GM12878 (cell line): ENCODE results near the gene GRIA4. TPM values are rescaled to one million over a fixed set of nuclear protein-coding genes. Genes with fewer than 3 reads are reported as not detected.

ENCODE experiments used
- ATAC-seq: fragments of 200-7000 bp; cut with Tn5 transposase; 3 replicates; pipeline ENCODE4 v1.9.1; 2020; ENCODE audit warnings: mild to moderate bottlenecking, moderate library complexity
- BruUV-seq: library from RNA; stranded (reverse); fragments of 400-500 nt; replicated peaks from 2 replicates; lab custom pipeline; 2021; lab: Mats Ljungman, UMichigan
- CTCF ChIA-PET: fragments of 300-600 bp; sonication (Branson Sonifier 250); formaldehyde crosslinking; extraction: SDS; loops from one replicate; lab custom pipeline; 2021; ENCODE audit warnings: inconsistent platforms; lab: Yijun Ruan, JAX
- POLR2A ChIA-PET: fragments of 350-600 bp; formaldehyde crosslinking; extraction: SDS; loops from one replicate; lab custom pipeline; 2021; ENCODE audit warnings: inconsistent platforms; lab: Charles Lee
- RAD21 ChIA-PET: fragments of 300-600 bp; sonication (Branson Sonifier 250); formaldehyde crosslinking; loops from one replicate; lab custom pipeline; 2023; ENCODE audit warnings: antibody characterized with exemption; ENCODE audit not compliant: unreplicated experiment; lab: Charles Lee
- SMC1A ChIA-PET: fragments of 300-600 bp; sonication (Branson Sonifier 250); formaldehyde crosslinking; loops from one replicate; lab custom pipeline; 2023; ENCODE audit not compliant: unreplicated experiment, uncharacterized antibody; lab: Charles Lee
- DNase-seq: peaks from one replicate; pipeline ENCODE4 v3.0.0-alpha.2; 2011; ENCODE audit warnings: low read depth, low spot score
- FAIRE-seq: peaks from 3 replicates; lab custom pipeline; 2011; peaks lifted over from hg19 to GRCh38; lab: Jason Lieb, UNC
- H2AFZ ChIP-seq: 2 replicates; pipeline ENCODE4 v1.6.0; 2011; ENCODE audit warnings: low read depth, low read length, control low read depth; ENCODE audit not compliant: control insufficient read depth
- H3K27ac ChIP-seq: 2 replicates; pipeline ENCODE4 v1.5.1; 2011; ENCODE audit warnings: control low read depth; ENCODE audit not compliant: control insufficient read depth, insufficient read depth
- H3K27me3 ChIP-seq, 2 experiments: replicated peaks in 1 of 2; 2 replicates each; pipeline versions ENCODE4 v1.6.0 to v1.6.1; 2011; ENCODE audit warnings: low read length in 1 of 2; ENCODE audit not compliant: control insufficient read depth in 2 of 2, insufficient read depth in 2 of 2
- H3K36me3 ChIP-seq, 2 experiments: 2 replicates each; pipeline ENCODE4 v1.5.1; 2011; ENCODE audit warnings: low read length in 1 of 2; ENCODE audit not compliant: control insufficient read depth in 2 of 2, insufficient read depth in 2 of 2
- H3K4me1 ChIP-seq: 2 replicates; pipeline ENCODE4 v1.6.1; 2011; ENCODE audit warnings: mild to moderate bottlenecking, low read length, moderate library complexity, mixed read lengths; ENCODE audit not compliant: control insufficient read depth, insufficient read depth
- H3K4me2 ChIP-seq: 2 replicates; pipeline ENCODE4 v1.6.0; 2011; ENCODE audit warnings: control low read depth; ENCODE audit not compliant: control insufficient read depth, insufficient read depth
- H3K4me3 ChIP-seq: fragments of 200-600 bp; sonication (generic); 2 replicates; pipeline ENCODE4 v1.5.1; 2016
- H3K79me2 ChIP-seq: 2 replicates; pipeline ENCODE4 v1.6.0; 2011; ENCODE audit warnings: low read length; ENCODE audit not compliant: control insufficient read depth, insufficient read depth
- H3K9ac ChIP-seq: 2 replicates; pipeline ENCODE4 v1.8.0; 2011; ENCODE audit warnings: low read length, control low read depth, mixed read lengths; ENCODE audit not compliant: control insufficient read depth, insufficient read depth
- H3K9me3 ChIP-seq: replicated peaks from 3 replicates; pipeline ENCODE4 v1.5.1; 2011; ENCODE audit warnings: mild to moderate bottlenecking, low read length; ENCODE audit not compliant: control insufficient read depth, insufficient read depth
- H4K20me1 ChIP-seq: 2 replicates; pipeline ENCODE4 v1.6.0; 2011; ENCODE audit not compliant: control insufficient read depth, insufficient read depth
- BMI1 ChIP-seq: fragments of 450-650 bp; IDR thresholded peaks from 2 replicates; pipeline ENCODE4 v1.6.1; 2016; ENCODE audit warnings: mild to moderate bottlenecking, moderate library complexity, borderline replicate concordance
- EP300 ChIP-seq, 2 experiments: fragments of 150-350 bp in 1 of 2; IDR thresholded peaks; 2 replicates each; pipeline ENCODE4 v1.6.1; 2011 to 2012; ENCODE audit warnings: low read depth in 2 of 2, low read length in 2 of 2, borderline replicate concordance in 1 of 2, improper control_type of control experiment in 1 of 2, inconsistent platforms in 1 of 2; ENCODE audit not compliant: control insufficient read depth in 1 of 2
- ETV6 ChIP-seq, 2 experiments: fragments of 450-650 bp in 1 of 2; IDR thresholded peaks in 1 of 2; conservative IDR thresholded peaks in 1 of 2; 2 replicates each; pipeline ENCODE4 v1.6.1; 2014; ENCODE audit warnings: antibody characterized with exemption in 1 of 2, borderline replicate concordance in 1 of 2, low read depth in 1 of 2, mild to moderate bottlenecking in 1 of 2, moderate library complexity in 1 of 2
- FOXK2 ChIP-seq: fragments of 450-650 bp; IDR thresholded peaks from 2 replicates; pipeline ENCODE4 v1.6.1; 2017; ENCODE audit warnings: mild to moderate bottlenecking, moderate library complexity
- KDM1A ChIP-seq: fragments of 200-600 bp; sonication (generic); IDR thresholded peaks from 2 replicates; pipeline ENCODE4 v1.6.1; 2016; ENCODE audit warnings: borderline replicate concordance
- MEF2B ChIP-seq: fragments of 450-650 bp; IDR thresholded peaks from 2 replicates; pipeline ENCODE4 v1.6.1; 2018; ENCODE audit warnings: mild to moderate bottlenecking, moderate library complexity; ENCODE audit not compliant: partially characterized antibody, poor library complexity, severe bottlenecking
- MTA3 ChIP-seq: IDR thresholded peaks from 2 replicates; pipeline ENCODE4 v1.6.1; 2012; ENCODE audit warnings: low read length, inconsistent platforms, borderline replicate concordance
- NRF1 ChIP-seq: conservative IDR thresholded peaks from 2 replicates; pipeline ENCODE4 v1.6.1; 2011; ENCODE audit warnings: mild to moderate bottlenecking, low read depth, low read length, improper control_type of control experiment
- RB1 ChIP-seq: fragments of 450-650 bp; formaldehyde crosslinking; IDR thresholded peaks from 2 replicates; pipeline ENCODE4 v1.6.1; 2017; ENCODE audit warnings: mild to moderate bottlenecking, borderline replicate concordance
- REST ChIP-seq: IDR thresholded peaks from 2 replicates; pipeline ENCODE4 v1.6.1; 2012; ENCODE audit warnings: mild to moderate bottlenecking, low read depth, low read length
- SMARCA5 ChIP-seq: fragments of 450-650 bp; IDR thresholded peaks from 2 replicates; pipeline ENCODE4 v1.6.1; 2017; ENCODE audit warnings: mild to moderate bottlenecking
- TCF12 ChIP-seq: IDR thresholded peaks from 2 replicates; pipeline ENCODE4 v1.6.1; 2011; ENCODE audit warnings: low read depth, mild to moderate bottlenecking, low read length
- ZNF384 ChIP-seq: IDR thresholded peaks from 2 replicates; pipeline ENCODE4 v1.6.1; 2012; ENCODE audit warnings: low read depth, mild to moderate bottlenecking, low read length, improper control_type of control experiment, borderline replicate concordance
- WGBS: methylation state at CpG from one replicate; pipeline ENCODE4 v1.1.6; 2016; ENCODE audit warnings: low lambda C conversion rate; ENCODE audit not compliant: insufficient replicate concordance, insufficient coverage; ENCODE audit errors: missing lambda C conversion rate; 5-methylcytosine and 5-hydroxymethylcytosine counted together
- in situ Hi-C: fragments of 300-500 bp; cut with MboI; formaldehyde crosslinking; loops from 9 replicates; pipeline ENCODE4 v1.14.3; 2018; ENCODE audit warnings: mixed read lengths
- intact Hi-C: fragments of 100-400 bp; cut with micrococcal nuclease; formaldehyde crosslinking; loops from one replicate; pipeline ENCODE4 v1.14.2; 2022; ENCODE audit not compliant: unreplicated experiment
- polyA plus RNA-seq, 11 experiments: library from polyadenylated mRNA; depleted of rRNA in 4 of 11; unstranded in 6 of 11; stranded (reverse) in 5 of 11; fragments of >200 nt; fragmentation: Nextera tagmentation in 4 of 11; fragmentation: Illumina TruSeq in 1 of 11; extraction: Ambion mirVana in 4 of 11; extraction: Trizol in 1 of 11; gene quantifications; 1 replicate in 1 of 11; 2 replicates in 10 of 11; pipeline versions ENCODE4 v1.2.1 to v1.2.3, GENCODE V29; 2011 to 2016; ENCODE audit warnings: inconsistent platforms in 2 of 11, missing spikeins in 2 of 11, low read depth in 1 of 11
- total RNA-seq, 4 experiments: library from RNA; depleted of rRNA in 3 of 4; stranded (reverse); fragments of >200 nt in 3 of 4; fragmentation: Illumina TruSeq in 1 of 4; extraction: Trizol in 1 of 4; gene quantifications; 2 replicates each; pipeline versions ENCODE4 v1.2.1 to v1.2.3, GENCODE V29; 2013 to 2021
- TF ChIP-seq, protein P1 (sequence below): fragments of 450-650 bp; formaldehyde crosslinking; IDR thresholded peaks from 2 replicates; pipeline ENCODE4 v1.4.0; 2020; ENCODE audit warnings: mild to moderate bottlenecking, moderate library complexity
- TF ChIP-seq, protein P2 (sequence below): IDR thresholded peaks from 2 replicates; pipeline ENCODE4 v1.6.1; 2011; ENCODE audit warnings: borderline replicate concordance, low read depth, mild to moderate bottlenecking, moderate library complexity, mixed read lengths, low read length; ENCODE audit not compliant: insufficient read depth; ENCODE audit errors: extremely low read length

GRIA4 gene
- total and polyA plus RNA-seq, 10 of the 15 experiments (the other 5 are each of a cell fraction or from before 2014, with no cell fraction given): 0.04 TPM; not detected in 9

DNA sequence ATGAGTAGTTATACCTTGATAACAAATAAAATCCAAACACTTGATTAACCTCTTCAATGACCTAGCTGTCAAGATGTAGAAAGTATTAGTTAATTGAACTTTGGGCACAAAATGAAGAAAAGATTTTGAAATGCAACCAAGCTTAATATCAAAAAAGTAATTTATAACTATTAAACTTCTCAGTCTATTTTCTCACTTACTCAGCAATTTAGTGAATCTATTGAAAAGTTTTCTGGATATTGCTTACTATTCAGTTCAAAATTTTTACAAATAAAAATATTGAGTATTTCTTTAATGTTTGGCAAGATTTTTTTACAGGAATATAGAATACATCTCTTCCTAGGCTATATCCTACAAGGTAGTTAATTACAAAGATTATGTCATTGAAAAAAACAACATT lies 192.5 kb downstream of the GRIA4 start (continued):
- TF ChIP-seq, protein P1, sequence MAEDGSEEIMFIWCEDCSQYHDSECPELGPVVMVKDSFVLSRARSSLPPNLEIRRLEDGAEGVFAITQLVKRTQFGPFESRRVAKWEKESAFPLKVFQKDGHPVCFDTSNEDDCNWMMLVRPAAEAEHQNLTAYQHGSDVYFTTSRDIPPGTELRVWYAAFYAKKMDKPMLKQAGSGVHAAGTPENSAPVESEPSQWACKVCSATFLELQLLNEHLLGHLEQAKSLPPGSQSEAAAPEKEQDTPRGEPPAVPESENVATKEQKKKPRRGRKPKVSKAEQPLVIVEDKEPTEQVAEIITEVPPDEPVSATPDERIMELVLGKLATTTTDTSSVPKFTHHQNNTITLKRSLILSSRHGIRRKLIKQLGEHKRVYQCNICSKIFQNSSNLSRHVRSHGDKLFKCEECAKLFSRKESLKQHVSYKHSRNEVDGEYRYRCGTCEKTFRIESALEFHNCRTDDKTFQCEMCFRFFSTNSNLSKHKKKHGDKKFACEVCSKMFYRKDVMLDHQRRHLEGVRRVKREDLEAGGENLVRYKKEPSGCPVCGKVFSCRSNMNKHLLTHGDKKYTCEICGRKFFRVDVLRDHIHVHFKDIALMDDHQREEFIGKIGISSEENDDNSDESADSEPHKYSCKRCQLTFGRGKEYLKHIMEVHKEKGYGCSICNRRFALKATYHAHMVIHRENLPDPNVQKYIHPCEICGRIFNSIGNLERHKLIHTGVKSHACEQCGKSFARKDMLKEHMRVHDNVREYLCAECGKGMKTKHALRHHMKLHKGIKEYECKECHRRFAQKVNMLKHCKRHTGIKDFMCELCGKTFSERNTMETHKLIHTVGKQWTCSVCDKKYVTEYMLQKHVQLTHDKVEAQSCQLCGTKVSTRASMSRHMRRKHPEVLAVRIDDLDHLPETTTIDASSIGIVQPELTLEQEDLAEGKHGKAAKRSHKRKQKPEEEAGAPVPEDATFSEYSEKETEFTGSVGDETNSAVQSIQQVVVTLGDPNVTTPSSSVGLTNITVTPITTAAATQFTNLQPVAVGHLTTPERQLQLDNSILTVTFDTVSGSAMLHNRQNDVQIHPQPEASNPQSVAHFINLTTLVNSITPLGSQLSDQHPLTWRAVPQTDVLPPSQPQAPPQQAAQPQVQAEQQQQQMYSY (CRISPR knock-in tag): no peak
- TF ChIP-seq MTA3: no peak

DNA sequence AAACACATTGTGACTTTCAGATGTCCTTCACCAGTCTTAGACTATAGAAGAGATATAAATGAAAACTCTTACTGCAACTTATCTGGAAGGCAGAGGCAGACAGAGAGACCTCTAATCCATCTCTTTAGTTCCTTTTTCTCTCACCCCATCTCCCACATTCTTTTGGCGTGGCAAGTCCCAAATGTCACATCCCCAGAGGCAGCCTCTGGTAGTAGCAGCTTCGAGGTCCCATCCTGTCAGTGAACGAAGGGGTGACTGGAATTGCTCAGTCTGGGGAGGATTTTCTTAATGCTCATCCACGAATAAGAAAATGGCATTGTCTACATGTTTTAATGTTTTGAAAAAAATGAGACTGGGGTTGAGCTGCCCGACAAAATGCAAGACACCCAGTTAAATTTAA lies 201.4 kb downstream of the GRIA4 start:
- RAD21 ChIA-PET: no interaction called here
- no peaks in the 10 kb centered on the region for H4K20me1 ChIP-seq
- POLR2A ChIA-PET: no interaction called here
- H2AFZ ChIP-seq: no peak overlapping the region
- no peaks in the 10 kb centered on the region for H3K4me1 ChIP-seq
- in situ Hi-C loops (no loop called here), intact Hi-C loops (no loop called here)
- H3K27ac ChIP-seq: no peak overlapping the region
- FAIRE-seq (no peak), ATAC-seq (no peak), DNase-seq (no peak)
- no peaks in the 10 kb centered on the region for H3K36me3 ChIP-seq
- H3K4me2 ChIP-seq: no peak overlapping the region
- no peaks in the 10 kb centered on the region for H3K27me3 ChIP-seq
- H3K9ac ChIP-seq: no peak overlapping the region
- H3K79me2 ChIP-seq: no peaks in the 10 kb centered on the region
- no peaks in the 10 kb centered on the region for H3K9me3 ChIP-seq
- CTCF ChIA-PET: interaction anchor here (0.7 kb wide), 1 partner anchor 11 kb away, joined by 4 read pairs; no protein-coding TSS in a partner anchor
- no TSS peak for BruUV-seq
- 24% methylated on average over 5 of the region's 5 CpGs for WGBS
- H3K4me3 ChIP-seq: no peak overlapping the region
- SMC1A ChIA-PET: no interaction called here
- TF ChIP-seq RB1: no peak
- no peak for TF ChIP-seq KDM1A
- no peak for TF ChIP-seq TCF12
- TF ChIP-seq, protein P2, sequence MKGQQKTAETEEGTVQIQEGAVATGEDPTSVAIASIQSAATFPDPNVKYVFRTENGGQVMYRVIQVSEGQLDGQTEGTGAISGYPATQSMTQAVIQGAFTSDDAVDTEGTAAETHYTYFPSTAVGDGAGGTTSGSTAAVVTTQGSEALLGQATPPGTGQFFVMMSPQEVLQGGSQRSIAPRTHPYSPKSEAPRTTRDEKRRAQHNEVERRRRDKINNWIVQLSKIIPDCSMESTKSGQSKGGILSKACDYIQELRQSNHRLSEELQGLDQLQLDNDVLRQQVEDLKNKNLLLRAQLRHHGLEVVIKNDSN: no peak
- TF ChIP-seq MEF2B: no peak
- no peak for TF ChIP-seq BMI1
- no peak for TF ChIP-seq FOXK2
- no peak for TF ChIP-seq ETV6 (conservative IDR thresholded peaks at IDR 0.05 in 1 of 2, IDR thresholded peaks at IDR 0.05 in 1 of 2; ENCODE audit: borderline replicate concordance in 1 of 2, low read depth in 1 of 2)
- TF ChIP-seq SMARCA5: no peak
- TF ChIP-seq REST: no peak
- no peak for TF ChIP-seq EP300 (IDR thresholded peaks at IDR 0.05; ENCODE audit: borderline replicate concordance in 1 of 2, control insufficient read depth in 1 of 2, low read depth in 2 of 2, low read length in 2 of 2)
- no peak for TF ChIP-seq NRF1
- TF ChIP-seq ZNF384: no peak
